WERI-Rb-1 (cell line): ENCODE measurements around the gene TPO.
"Not testable (repeated sequence)": the region's sequence is repeated elsewhere in the genome, so short reads cannot be mapped to it uniquely, and the experiment has no call there.

Experiments
- DNase-seq: peaks from one replicate; pipeline ENCODE4 v3.0.0-alpha.2; 2020
- H3K27ac ChIP-seq: fragments of 250-450 bp; sonication (Bioruptor Pico); 2 replicates; pipeline ENCODE4 v1.5.1; 2020; ENCODE audit warnings: mild to moderate bottlenecking, moderate library complexity
- H3K27me3 ChIP-seq: fragments of 250-450 bp; sonication (Bioruptor Pico); 2 replicates; pipeline ENCODE4 v1.5.1; 2021; ENCODE audit warnings: mild to moderate bottlenecking, low read depth, moderate library complexity; ENCODE audit not compliant: insufficient read depth, severe bottlenecking
- H3K36me3 ChIP-seq: fragments of 250-450 bp; sonication (Bioruptor Pico); 2 replicates; pipeline ENCODE4 v1.5.1; 2020; ENCODE audit warnings: mild to moderate bottlenecking, moderate library complexity
- H3K4me3 ChIP-seq: 2 replicates; pipeline ENCODE4 v1.5.1; 2011; ENCODE audit warnings: low read depth, mild to moderate bottlenecking, control low read depth, low read length
- H3K9me3 ChIP-seq: fragments of 250-450 bp; sonication (Bioruptor Pico); 2 replicates; pipeline ENCODE4 v1.5.1; 2021; ENCODE audit warnings: mild to moderate bottlenecking, moderate library complexity; ENCODE audit not compliant: severe bottlenecking
- CTCF ChIP-seq: IDR thresholded peaks from 2 replicates; pipeline ENCODE4 v1.5.1; 2011; ENCODE audit warnings: low read depth, mild to moderate bottlenecking, control low read depth, inconsistent platforms, low read length

Gene TPO

GRCh38 chr2:1414121-1414520, 858 bp downstream of the TPO start:
- DNase-seq: no peak
- H3K4me3 ChIP-seq: no peak overlapping the region
- peak; percentile 16; the same call in 1 of the 2 replicates for TF ChIP-seq CTCF

GRCh38 chr2:1414901-1415300, 1.6 kb downstream of the TPO start:
- not testable (repeated sequence) for H3K36me3 ChIP-seq, DNase-seq, H3K9me3 ChIP-seq, H3K27me3 ChIP-seq, H3K4me3 ChIP-seq, H3K27ac ChIP-seq

More at GRCh38 chr2:1414121-1414520, 858 bp downstream of the TPO start:
- Histone ChIP-seq H3K27me3 (no peaks in the 10 kb centered on the region), H3K9me3 (peaks cover 3% of the 10 kb centered on the region), H3K27ac (no peak overlapping the region), H3K36me3 (no peaks in the 10 kb centered on the region)

GRCh38 chr2:1415501-1415900, 2.2 kb downstream of the TPO start:
- no peaks in the 10 kb centered on the region for H3K27me3 ChIP-seq
- H3K27ac ChIP-seq: no peak overlapping the region
- no peak for DNase-seq
- H3K4me3 ChIP-seq: no peak overlapping the region
- TF ChIP-seq CTCF: no peak
- H3K9me3 ChIP-seq: peaks cover 3% of the 10 kb centered on the region
- no peaks in the 10 kb centered on the region for H3K36me3 ChIP-seq

- TF ChIP-seq CTCF: no peak
- no peaks in the 10 kb centered on the region for H3K27me3 ChIP-seq
- no peak overlapping the region for H3K27ac ChIP-seq
- no peak for DNase-seq
- no peaks in the 10 kb centered on the region for H3K9me3 ChIP-seq
- H3K4me3 ChIP-seq: no peak overlapping the region
- H3K36me3 ChIP-seq: no peaks in the 10 kb centered on the region
Observed at GRCh38 chr2:1418566-1418965, 5.3 kb downstream of the TPO start.

GRCh38 chr2:1420746-1421480, 7.7 kb downstream of the TPO start:
- Histone ChIP-seq H3K27ac (no peak overlapping the region), H3K9me3 (no peaks in the 10 kb centered on the region), H3K27me3 (no peaks in the 10 kb centered on the region), H3K36me3 (no peaks in the 10 kb centered on the region), H3K4me3 (no peak overlapping the region)
- TF ChIP-seq CTCF: no peak
- DNase-seq: no peak

- no peak for TF ChIP-seq CTCF
- H3K4me3 ChIP-seq: no peak overlapping the region
- DNase-seq: no peak
- H3K27ac ChIP-seq: no peak overlapping the region
- H3K9me3 ChIP-seq: no peaks in the 10 kb centered on the region
- no peaks in the 10 kb centered on the region for H3K36me3 ChIP-seq
- no peaks in the 10 kb centered on the region for H3K27me3 ChIP-seq
Observed at GRCh38 chr2:1421731-1422130, 8.5 kb downstream of the TPO start.
